NB4 (cell line): ENCODE data around the gene MXRA7.

Source experiments
- DNase-seq: peaks from one replicate; pipeline ENCODE4 v3.0.0; 2010; ENCODE audit warnings: low read depth
- H3K4me3 ChIP-seq: one replicate; pipeline ENCODE4 v1.5.1; 2011; ENCODE audit warnings: mild to moderate bottlenecking, low read depth, low read length, moderate library complexity
- CTCF ChIP-seq: IDR thresholded peaks from one replicate; pipeline ENCODE4 v1.5.1; 2012; ENCODE audit warnings: low read depth, low read length
- MAX ChIP-seq: IDR thresholded peaks from 2 replicates; pipeline ENCODE4 v1.6.1; 2011; ENCODE audit warnings: low read depth, low read length
- MYC ChIP-seq: IDR thresholded peaks from 2 replicates; pipeline ENCODE4 v1.6.1; 2011; ENCODE audit warnings: low read depth, low read length
- POLR2A ChIP-seq: IDR thresholded peaks from 2 replicates; pipeline ENCODE4 v1.6.1; 2011; ENCODE audit warnings: mild to moderate bottlenecking; ENCODE audit not compliant: insufficient read length; ENCODE audit errors: extremely low read depth

Gene MXRA7

GRCh38 chr17:76659928-76660655, 50.7 kb downstream of the MXRA7 start:
- H3K4me3 ChIP-seq = no peak overlapping the region
- TF ChIP-seq MAX (peak; percentile 24; the same call in 1 of the 2 replicates), MYC (0 out of 2 replicates have a peak, but pooled peaks have one; percentile 20), POLR2A (no peak)
- DNase-seq = peak; percentile 62

GRCh38 chr17:76658242-76658662, 52.5 kb downstream of the MXRA7 start:
- no peak for DNase-seq
- H3K4me3 ChIP-seq = no peak overlapping the region
- TF ChIP-seq MAX = no peak
- TF ChIP-seq MYC = no peak
- no peak for TF ChIP-seq CTCF
- no peak for TF ChIP-seq POLR2A

- no peak overlapping the region for H3K4me3 ChIP-seq
- TF ChIP-seq POLR2A = no peak
- no peak for TF ChIP-seq MYC
- TF ChIP-seq CTCF = no peak
- no peak for TF ChIP-seq MAX
- DNase-seq = no peak
Measured at GRCh38 chr17:76657505-76658241, 53.1 kb downstream of the MXRA7 start.

GRCh38 chr17:76654408-76654807, 56.4 kb downstream of the MXRA7 start:
- H3K4me3 ChIP-seq = no peak overlapping the region
- DNase-seq = no peak
- TF ChIP-seq MAX = no peak
- TF ChIP-seq MYC = no peak
- no peak for TF ChIP-seq CTCF
- TF ChIP-seq POLR2A = no peak

GRCh38 chr17:76650504-76650903, 60.3 kb downstream of the MXRA7 start:
- TF ChIP-seq MAX = no peak
- TF ChIP-seq CTCF = no peak
- TF ChIP-seq MYC = no peak
- no peak for TF ChIP-seq POLR2A
- H3K4me3 ChIP-seq = no peak overlapping the region
- DNase-seq = no peak

- no peak for DNase-seq
- TF ChIP-seq MAX = no peak
- TF ChIP-seq CTCF = no peak
- TF ChIP-seq MYC = no peak
- TF ChIP-seq POLR2A = no peak
- no peak overlapping the region for H3K4me3 ChIP-seq
Measured at GRCh38 chr17:76646712-76647111, 64.1 kb downstream of the MXRA7 start.
